Nephron progenitor cell (in vitro differentiated cells): ENCODE data around the gene GOLGA8R.
"Not testable (repeated sequence)": the region's sequence is repeated elsewhere in the genome, so short reads cannot be mapped to it uniquely, and the experiment has no call there.

Source experiments
- DNase-seq: peaks from one replicate; pipeline ENCODE4 v3.0.0; 2021
- H3K27ac Mint-ChIP-seq: 2 replicates; pipeline ENCODE4 v1.8.0; 2021; ENCODE audit warnings: mild to moderate bottlenecking, moderate library complexity, mixed read lengths
- H3K27me3 Mint-ChIP-seq: 2 replicates; pipeline ENCODE4 v1.8.0; 2021; ENCODE audit warnings: mild to moderate bottlenecking, low read depth, mixed read lengths; ENCODE audit not compliant: poor library complexity
- H3K36me3 Mint-ChIP-seq: 2 replicates; pipeline ENCODE4 v1.8.0; 2021; ENCODE audit warnings: low read depth, mixed read lengths
- H3K4me1 Mint-ChIP-seq: 2 replicates; pipeline ENCODE4 v1.8.0; 2021; ENCODE audit warnings: mixed read lengths
- H3K4me3 Mint-ChIP-seq: 2 replicates; pipeline ENCODE4 v1.8.0; 2021; ENCODE audit warnings: mild to moderate bottlenecking, moderate library complexity, mixed read lengths
- H3K9me3 Mint-ChIP-seq: 2 replicates; pipeline ENCODE4 v1.8.0; 2021; ENCODE audit warnings: mild to moderate bottlenecking, moderate library complexity, mixed read lengths

GOLGA8R gene

DNA sequence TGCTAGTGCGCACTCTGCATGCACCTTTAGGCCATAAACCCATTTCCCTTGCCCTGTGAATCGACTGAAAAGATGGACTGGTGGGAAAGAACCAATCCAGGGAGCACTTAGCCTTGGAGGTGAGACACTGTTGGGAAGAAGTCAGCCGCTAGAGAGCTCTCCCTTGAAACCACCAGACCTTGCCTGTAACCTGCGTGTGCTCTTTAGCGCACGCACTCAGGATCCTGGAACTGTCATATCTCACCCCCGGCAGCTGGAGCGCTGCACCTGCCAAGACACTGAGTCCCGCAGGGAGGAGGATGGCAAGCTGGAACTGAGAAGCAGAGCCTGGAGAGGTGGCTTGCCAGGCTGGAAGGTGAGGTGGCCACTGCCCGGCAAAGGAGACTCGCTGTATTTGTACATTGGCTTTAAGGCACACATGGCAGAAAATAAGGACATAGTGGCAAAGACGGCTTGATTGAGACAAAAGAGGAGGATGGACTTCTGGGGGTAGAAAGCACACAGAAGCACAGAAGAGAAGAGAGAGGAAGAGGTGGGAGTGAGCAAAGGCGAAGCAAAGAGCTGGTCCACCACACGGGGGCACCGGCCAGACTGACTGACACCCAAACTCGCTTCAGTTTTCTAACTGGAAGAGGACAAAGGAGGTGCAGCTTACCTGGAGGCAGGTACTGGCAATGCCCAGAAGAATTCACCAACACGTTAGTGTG, 37.5 kb downstream of the GOLGA8R start:
- not testable (repeated sequence) for H3K27ac Mint-ChIP-seq, H3K36me3 Mint-ChIP-seq, DNase-seq, H3K27me3 Mint-ChIP-seq, H3K9me3 Mint-ChIP-seq, H3K4me1 Mint-ChIP-seq, H3K4me3 Mint-ChIP-seq

- not testable (repeated sequence) for DNase-seq
- peak overlapping the region; percentile 25 for H3K27ac Mint-ChIP-seq
These were observed 38.2 kb downstream of the GOLGA8R start for GRCh38 chr15:30375872-30376271.

GRCh38 chr15:30374862-30375261, 39.2 kb downstream of the GOLGA8R start:
- not testable (repeated sequence) for H3K4me1 Mint-ChIP-seq, H3K27ac Mint-ChIP-seq, H3K27me3 Mint-ChIP-seq, H3K4me3 Mint-ChIP-seq, H3K36me3 Mint-ChIP-seq, DNase-seq, H3K9me3 Mint-ChIP-seq

More at GRCh38 chr15:30375872-30376271, 38.2 kb downstream of the GOLGA8R start:
- H3K4me1 Mint-ChIP-seq, H3K27me3 Mint-ChIP-seq, H3K9me3 Mint-ChIP-seq, H3K4me3 Mint-ChIP-seq, H3K36me3 Mint-ChIP-seq: not testable (repeated sequence)

DNA sequence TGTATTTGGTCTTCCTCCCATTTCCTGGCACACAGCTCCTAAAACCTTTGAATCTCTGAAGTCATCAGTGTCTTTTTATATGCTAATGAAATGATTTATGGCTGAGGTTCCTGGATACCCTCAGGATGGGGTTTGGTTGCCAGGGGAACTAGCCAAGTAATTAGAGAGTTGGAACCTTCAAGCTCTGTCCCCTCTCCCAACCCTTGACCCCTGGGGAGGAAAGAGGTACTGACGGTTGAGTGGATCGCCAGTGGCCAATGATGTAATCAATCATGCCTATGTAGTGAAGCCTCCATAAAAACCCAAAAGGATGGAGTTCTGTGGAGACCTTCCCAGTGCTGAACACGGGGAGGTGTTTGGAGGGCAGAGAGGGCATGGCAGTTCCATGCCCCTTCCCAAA, 45.8 kb downstream of the GOLGA8R start:
- H3K4me3 Mint-ChIP-seq, H3K4me1 Mint-ChIP-seq, H3K27me3 Mint-ChIP-seq: not testable (repeated sequence)

GRCh38 chr15:30367246-30367645, 46.8 kb downstream of the GOLGA8R start:
- not testable (repeated sequence) for DNase-seq, H3K9me3 Mint-ChIP-seq, H3K27ac Mint-ChIP-seq, H3K27me3 Mint-ChIP-seq, H3K36me3 Mint-ChIP-seq, H3K4me1 Mint-ChIP-seq, H3K4me3 Mint-ChIP-seq

More for the DNA sequence above, 45.8 kb downstream of the GOLGA8R start:
- not testable (repeated sequence) for H3K27ac Mint-ChIP-seq, DNase-seq, H3K36me3 Mint-ChIP-seq, H3K9me3 Mint-ChIP-seq

- not testable (repeated sequence) for H3K27ac Mint-ChIP-seq, H3K9me3 Mint-ChIP-seq, H3K4me1 Mint-ChIP-seq, H3K27me3 Mint-ChIP-seq, DNase-seq, H3K4me3 Mint-ChIP-seq, H3K36me3 Mint-ChIP-seq
These were observed 52.7 kb downstream of the GOLGA8R start for GRCh38 chr15:30361404-30361803.

DNA sequence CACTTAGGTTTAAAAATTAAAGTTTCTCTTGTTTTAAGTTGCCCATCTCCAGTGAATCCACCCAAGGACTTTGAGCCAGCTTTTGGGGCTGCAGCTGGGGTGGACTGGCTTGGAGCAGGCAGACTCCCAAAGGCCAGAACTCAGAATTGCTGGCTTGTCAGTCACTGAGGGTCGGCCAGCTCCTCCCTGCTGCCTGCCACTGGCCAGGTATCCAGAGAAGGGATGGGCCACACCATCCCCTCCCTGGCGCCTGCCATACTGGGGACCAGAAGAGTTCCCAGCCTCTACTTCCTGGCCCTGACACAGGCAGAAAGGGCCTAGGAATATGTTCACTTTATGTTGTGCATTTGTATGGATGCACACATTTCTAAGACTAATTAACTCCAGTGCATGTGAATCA, 53.1 kb downstream of the GOLGA8R start:
- DNase-seq, H3K4me1 Mint-ChIP-seq, H3K9me3 Mint-ChIP-seq, H3K27ac Mint-ChIP-seq, H3K4me3 Mint-ChIP-seq, H3K36me3 Mint-ChIP-seq, H3K27me3 Mint-ChIP-seq: not testable (repeated sequence)

DNA sequence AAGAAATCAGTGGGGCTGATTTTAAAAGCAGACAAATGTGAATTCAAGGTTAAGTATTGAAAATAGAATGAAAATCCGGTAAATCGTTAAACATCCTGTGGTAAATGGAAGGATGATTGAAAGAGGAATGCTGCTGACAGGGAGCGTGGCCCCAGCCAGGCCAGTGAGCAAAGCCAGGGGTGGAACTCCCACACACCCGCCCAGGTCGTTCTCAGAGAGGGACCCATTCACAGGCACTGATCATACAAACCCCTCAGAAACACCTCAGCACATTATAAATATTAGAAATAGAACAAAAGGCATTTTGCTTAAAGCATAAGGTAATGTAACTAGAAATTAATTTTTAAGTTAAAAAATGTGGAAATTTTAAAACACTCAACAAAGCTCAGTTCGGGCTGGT, 59.0 kb downstream of the GOLGA8R start:
- H3K4me3 Mint-ChIP-seq, H3K9me3 Mint-ChIP-seq, H3K27me3 Mint-ChIP-seq, H3K4me1 Mint-ChIP-seq, H3K36me3 Mint-ChIP-seq: not testable (repeated sequence)
- peak; percentile 27 for DNase-seq
- H3K27ac Mint-ChIP-seq, result peak overlapping the region; percentile 91
